IPS-18a (cell line): Measurements from ENCODE around the gene MYO10.
"Not testable (repeated sequence)": the region's sequence is repeated elsewhere in the genome, so short reads cannot be mapped to it uniquely, and the experiment has no call there.

Source experiments
- H3K27ac ChIP-seq: one replicate; pipeline ENCODE4 v1.5.1; 2013; ENCODE audit warnings: low read length
- H3K27me3 ChIP-seq: one replicate; pipeline ENCODE4 v1.6.1; 2013; ENCODE audit warnings: mild to moderate bottlenecking, low read length; ENCODE audit not compliant: control insufficient read depth, insufficient read depth
- H3K36me3 ChIP-seq: one replicate; pipeline ENCODE4 v1.6.1; 2013; ENCODE audit warnings: low read depth, low read length; ENCODE audit not compliant: control insufficient read depth
- H3K4me1 ChIP-seq: one replicate; pipeline ENCODE4 v1.6.1; 2013; ENCODE audit warnings: low read depth, low read length; ENCODE audit not compliant: control insufficient read depth
- H3K4me3 ChIP-seq: one replicate; pipeline ENCODE4 v1.5.1; 2013; ENCODE audit warnings: low read length
- H3K9ac ChIP-seq: one replicate; pipeline ENCODE4 v1.6.1; 2013; ENCODE audit warnings: mild to moderate bottlenecking, low read length, moderate library complexity
- H3K9me3 ChIP-seq: one replicate; pipeline ENCODE4 v1.6.1; 2013; ENCODE audit warnings: low read depth, low read length; ENCODE audit not compliant: control insufficient read depth

MYO10 gene

DNA sequence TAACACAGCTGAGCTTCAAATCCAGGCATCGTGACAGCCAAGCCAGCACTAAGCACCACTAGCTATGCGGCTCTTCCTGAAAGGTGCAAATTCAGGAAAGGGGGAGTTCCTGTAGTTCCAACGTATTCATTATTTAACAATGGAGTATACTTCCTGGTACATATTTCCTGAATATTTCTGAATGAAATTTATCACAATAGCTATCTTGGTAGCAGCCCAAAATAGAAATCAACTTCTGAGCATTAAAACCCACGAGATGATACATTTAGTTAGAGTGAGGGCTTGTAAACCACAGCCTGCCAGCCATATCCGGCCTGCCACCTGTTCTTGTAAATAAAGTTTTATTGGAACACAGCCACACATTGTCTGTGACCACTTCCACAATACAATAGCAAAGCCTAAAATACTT, 209.5 kb downstream of the MYO10 start:
- peaks cover 2% of the 10 kb centered on the region for H3K36me3 ChIP-seq
- H3K9ac ChIP-seq, result no peak overlapping the region
- H3K9me3 ChIP-seq, result peaks cover 5% of the 10 kb centered on the region
- H3K27me3 ChIP-seq, result no peaks in the 10 kb centered on the region
- H3K27ac ChIP-seq, result no peak overlapping the region
- H3K4me1 ChIP-seq, result peaks cover 35% of the 10 kb centered on the region
- no peak overlapping the region for H3K4me3 ChIP-seq

DNA sequence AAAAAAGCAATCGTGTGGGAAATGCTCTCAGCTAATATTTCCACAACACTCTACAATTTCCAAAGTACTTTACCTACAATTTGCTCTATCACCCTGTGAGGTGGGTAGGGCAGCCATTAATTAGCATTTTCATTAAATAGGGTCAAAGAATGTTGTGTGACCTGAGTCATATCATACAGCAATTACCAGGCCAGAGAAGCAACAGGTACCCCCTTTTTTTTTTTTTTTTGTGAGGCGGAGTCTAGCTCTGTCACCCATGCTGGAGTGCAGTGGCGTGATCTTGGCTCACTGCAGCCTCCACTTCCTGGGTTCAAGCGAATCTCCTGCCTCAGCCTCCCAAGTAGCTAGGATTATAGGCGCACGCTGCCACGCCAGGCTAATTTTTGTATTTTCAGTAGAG, 210.5 kb downstream of the MYO10 start:
- Histone ChIP-seq H3K36me3 (no peaks in the 10 kb centered on the region), H3K4me1 (peaks cover 45% of the 10 kb centered on the region), H3K27ac (no peak overlapping the region)

DNA sequence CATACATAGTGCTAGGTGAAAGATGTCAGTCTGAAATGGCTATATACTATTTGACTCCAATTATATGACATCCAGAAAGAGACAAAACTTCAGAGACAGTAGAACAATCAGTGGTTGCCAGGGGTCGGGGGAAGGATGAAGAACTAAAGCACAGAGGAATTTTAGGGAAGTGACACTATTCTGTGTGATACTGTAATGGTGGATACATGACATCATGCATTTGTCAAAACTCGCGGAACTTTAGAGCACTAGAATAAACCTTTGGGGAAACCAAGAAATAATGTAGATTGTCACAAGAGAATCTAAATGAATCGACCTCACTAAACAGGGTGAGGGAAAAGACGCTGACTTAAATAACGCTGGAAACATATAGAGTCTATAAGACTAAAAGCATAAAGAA, 212.3 kb downstream of the MYO10 start:
- H3K9me3 ChIP-seq, result peaks cover 5% of the 10 kb centered on the region

More for the DNA sequence above, 210.5 kb downstream of the MYO10 start:
- Histone ChIP-seq H3K27me3 (no peaks in the 10 kb centered on the region), H3K9ac (no peak overlapping the region), H3K4me3 (no peak overlapping the region), H3K9me3 (peaks cover 5% of the 10 kb centered on the region)

GRCh38 chr5:16722097-16722495, 214.0 kb downstream of the MYO10 start:
- Histone ChIP-seq H3K9me3 (peaks cover 5% of the 10 kb centered on the region), H3K36me3 (no peaks in the 10 kb centered on the region), H3K4me1 (peaks cover 42% of the 10 kb centered on the region), H3K27me3 (no peaks in the 10 kb centered on the region), H3K9ac (peak overlapping the region; percentile 12), H3K4me3 (no peak overlapping the region), H3K27ac (peak overlapping the region; percentile 46)

More for the DNA sequence above, 212.3 kb downstream of the MYO10 start:
- Histone ChIP-seq H3K4me3 (no peak overlapping the region), H3K9ac (no peak overlapping the region), H3K4me1 (peaks cover 51% of the 10 kb centered on the region), H3K27me3 (no peaks in the 10 kb centered on the region), H3K36me3 (no peaks in the 10 kb centered on the region), H3K27ac (no peak overlapping the region)

DNA sequence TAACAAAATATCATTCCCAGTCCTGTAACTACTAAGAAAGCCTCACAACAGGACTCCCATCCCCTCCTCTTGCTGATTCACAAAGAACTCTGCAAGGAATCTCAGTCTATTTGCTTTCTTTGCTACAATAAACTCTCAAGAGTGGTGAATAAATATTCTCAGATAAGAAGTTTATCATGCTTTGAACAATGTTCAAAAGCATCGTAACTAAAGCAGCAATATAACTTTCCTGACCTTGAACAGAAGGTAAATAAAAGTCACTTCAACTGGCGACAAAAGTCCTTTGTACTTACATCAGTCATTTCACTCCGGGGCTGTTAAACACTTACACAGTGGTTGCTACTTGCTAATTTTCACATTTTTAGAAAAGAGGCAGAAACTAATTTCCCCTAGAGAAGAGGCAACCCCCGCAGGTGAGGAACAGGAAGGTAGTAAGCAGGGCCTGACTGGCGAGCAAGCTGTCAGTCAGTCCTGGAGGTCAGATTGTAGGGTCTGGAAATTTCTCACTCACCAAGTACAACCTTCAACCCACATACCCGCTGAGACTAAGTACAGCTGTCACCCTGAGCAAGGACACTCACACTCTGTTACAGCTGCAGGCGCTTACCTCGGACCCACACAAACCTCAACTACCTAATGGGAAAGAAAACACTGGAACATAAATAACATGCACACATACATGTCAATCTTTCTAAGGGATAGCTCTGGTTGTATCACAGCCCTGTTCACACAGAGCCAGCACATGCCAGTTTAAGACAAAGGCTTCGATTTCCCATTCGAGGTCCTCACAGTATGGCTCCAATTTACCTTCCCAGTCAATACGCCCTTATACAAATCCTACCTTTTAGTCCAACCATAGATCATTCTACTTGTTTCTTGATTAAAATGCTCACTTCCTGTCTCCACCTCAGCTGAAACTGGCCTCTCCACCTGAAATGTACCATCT, 214.7 kb downstream of the MYO10 start:
- peak overlapping the region; percentile 12 for H3K9ac ChIP-seq
- H3K27ac ChIP-seq, result peak overlapping the region; percentile 46
- H3K36me3 ChIP-seq, result no peaks in the 10 kb centered on the region
- peaks cover 5% of the 10 kb centered on the region for H3K9me3 ChIP-seq
- peak overlapping the region; percentile 27 for H3K4me3 ChIP-seq
- H3K4me1 ChIP-seq, result peaks cover 41% of the 10 kb centered on the region
- H3K27me3 ChIP-seq, result no peaks in the 10 kb centered on the region

GRCh38 chr5:16718036-16718435, 218.1 kb downstream of the MYO10 start:
- not testable (repeated sequence) for H3K9ac ChIP-seq, H3K27me3 ChIP-seq, H3K27ac ChIP-seq, H3K9me3 ChIP-seq, H3K36me3 ChIP-seq, H3K4me3 ChIP-seq
- H3K4me1 ChIP-seq, result peaks cover 59% of the 10 kb centered on the region

- H3K4me3 ChIP-seq, result peak overlapping the region; percentile 59
- peak overlapping the region; percentile 78 for H3K27ac ChIP-seq
Measured at GRCh38 chr5:16713386-16713928, 222.6 kb downstream of the MYO10 start.

GRCh38 chr5:16712620-16713019, 223.5 kb downstream of the MYO10 start:
- Histone ChIP-seq H3K27ac (no peak overlapping the region), H3K9ac (no peak overlapping the region), H3K4me1 (peaks cover 41% of the 10 kb centered on the region), H3K4me3 (peak overlapping the region; percentile 20), H3K27me3 (no peaks in the 10 kb centered on the region), H3K9me3 (no peaks in the 10 kb centered on the region), H3K36me3 (peaks cover 36% of the 10 kb centered on the region)

More at GRCh38 chr5:16713386-16713928, 222.6 kb downstream of the MYO10 start:
- Histone ChIP-seq H3K36me3 (peaks cover 27% of the 10 kb centered on the region), H3K9ac (peak overlapping the region; percentile 48), H3K27me3 (no peaks in the 10 kb centered on the region), H3K9me3 (no peaks in the 10 kb centered on the region), H3K4me1 (peaks cover 41% of the 10 kb centered on the region)

DNA sequence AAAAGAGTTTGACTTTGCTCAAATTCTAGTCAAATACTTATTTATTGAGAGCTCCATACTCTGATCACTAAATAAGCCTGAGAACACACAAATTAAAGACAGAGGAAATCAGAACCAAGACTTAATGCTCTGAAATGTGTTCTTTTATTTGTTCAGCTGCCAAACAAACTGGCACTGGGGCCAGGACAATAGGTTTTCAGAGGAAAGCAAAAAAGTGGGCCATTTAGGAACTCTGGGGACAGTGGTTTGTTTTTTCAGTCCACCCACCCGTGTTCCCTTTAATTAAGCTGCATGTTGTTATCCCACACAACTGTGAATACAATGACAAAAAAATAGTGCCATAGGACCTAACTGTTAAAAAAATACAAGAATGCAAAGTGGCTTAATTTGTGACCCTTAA, 223.9 kb downstream of the MYO10 start:
- no peaks in the 10 kb centered on the region for H3K9me3 ChIP-seq
- no peak overlapping the region for H3K27ac ChIP-seq
- H3K4me1 ChIP-seq, result peaks cover 36% of the 10 kb centered on the region
- peak overlapping the region; percentile 20 for H3K4me3 ChIP-seq
- no peak overlapping the region for H3K9ac ChIP-seq
- H3K27me3 ChIP-seq, result no peaks in the 10 kb centered on the region
- H3K36me3 ChIP-seq, result peaks cover 40% of the 10 kb centered on the region

GRCh38 chr5:16709691-16710433, 226.2 kb downstream of the MYO10 start:
- Histone ChIP-seq H3K9me3 (no peaks in the 10 kb centered on the region), H3K36me3 (peaks cover 56% of the 10 kb centered on the region), H3K4me3 (no peak overlapping the region), H3K4me1 (peaks cover 27% of the 10 kb centered on the region), H3K27me3 (no peaks in the 10 kb centered on the region), H3K27ac (no peak overlapping the region), H3K9ac (no peak overlapping the region)

- Histone ChIP-seq H3K36me3 (peaks cover 60% of the 10 kb centered on the region), H3K4me1 (peaks cover 16% of the 10 kb centered on the region), H3K9ac (no peak overlapping the region), H3K9me3 (no peaks in the 10 kb centered on the region), H3K27ac (no peak overlapping the region), H3K4me3 (no peak overlapping the region), H3K27me3 (no peaks in the 10 kb centered on the region)
Measured at GRCh38 chr5:16707869-16708192, 228.3 kb downstream of the MYO10 start.
